T-cell (primary cell): ENCODE results near the gene HK1. TPM values are rescaled to one million over a fixed set of nuclear protein-coding genes. Genes with fewer than 3 reads are reported as not detected.

Experiments used
- ATAC-seq, 4 experiments: fragments of 200-7000 bp in 3 of 4; fragments of 150-1000 bp in 1 of 4; cut with Tn5 transposase; replicated peaks in 1 of 4; 1 replicate in 3 of 4; 2 replicates in 1 of 4; pipeline ENCODE4 v1.10.0; 2021; ENCODE audit warnings: moderate library complexity in 3 of 4, mild to moderate bottlenecking in 2 of 4, moderate number of reproducible peaks in 1 of 4
- CTCF ChIA-PET, 2 donors: fragments of 300-600 bp; sonication (Branson Sonifier 250); formaldehyde crosslinking; loops; one replicate each; lab custom pipeline; 2022; ENCODE audit warnings: antibody characterized with exemption in 2 of 2; lab: Charles Lee
- POLR2A ChIA-PET, 2 donors: fragments of 300-600 bp; sonication (Branson Sonifier 250); formaldehyde crosslinking; loops; one replicate each; lab custom pipeline; 2022; ENCODE audit warnings: antibody characterized with exemption in 2 of 2; lab: Charles Lee
- DNase-seq, 35 experiments: peaks; one replicate each; pipeline versions ENCODE4 v3.0.0 to v3.0.0-alpha.2; 2013 to 2023
- H3K27ac ChIP-seq: one replicate; pipeline ENCODE4 v1.5.1; 2013; ENCODE audit warnings: low read length
- H3K27me3 ChIP-seq, 2 experiments: replicated peaks in 1 of 2; 1 replicate in 1 of 2; 2 replicates in 1 of 2; pipeline versions ENCODE4 v1.6.1 to v1.7.0; 2013; ENCODE audit warnings: low read length in 1 of 2, mixed read lengths in 1 of 2; ENCODE audit not compliant: control insufficient read depth in 2 of 2, insufficient read depth in 2 of 2; ENCODE audit errors: extremely low read depth in 1 of 2
- H3K36me3 ChIP-seq, 2 donors: 1 replicate in 1 of 2; 2 replicates in 1 of 2; pipeline versions ENCODE4 v1.6.1 to v1.7.0; 2013; ENCODE audit warnings: low read length in 1 of 2; ENCODE audit not compliant: control insufficient read depth in 2 of 2, insufficient read depth in 1 of 2; ENCODE audit errors: extremely low read depth in 1 of 2
- H3K4me1 ChIP-seq, 2 experiments: 1 replicate in 1 of 2; 2 replicates in 1 of 2; pipeline versions ENCODE4 v1.6.1 to v1.7.0; 2013; ENCODE audit warnings: low read length in 2 of 2, mixed read lengths in 1 of 2; ENCODE audit not compliant: insufficient read depth in 2 of 2, control insufficient read depth in 1 of 2; ENCODE audit errors: extremely low read depth in 1 of 2
- H3K4me3 ChIP-seq, 2 donors: 1 replicate in 1 of 2; 2 replicates in 1 of 2; pipeline versions ENCODE4 v1.5.1 to v1.7.0; 2013; ENCODE audit warnings: mild to moderate bottlenecking in 2 of 2, low read length in 1 of 2, moderate library complexity in 1 of 2; ENCODE audit not compliant: control insufficient read depth in 1 of 2; ENCODE audit errors: extremely low read depth in 1 of 2
- H3K9me3 ChIP-seq: 2 replicates; pipeline ENCODE4 v1.7.0; 2013
- H3K27ac Mint-ChIP-seq, 2 donors: one replicate each; pipeline ENCODE4 v1.8.0; 2020 to 2021; ENCODE audit warnings: mild to moderate bottlenecking in 2 of 2, mixed read lengths in 2 of 2
- H3K27me3 Mint-ChIP-seq, 2 donors: one replicate each; pipeline ENCODE4 v1.8.0; 2021 to 2022; ENCODE audit warnings: mixed read lengths in 2 of 2
- H3K36me3 Mint-ChIP-seq: one replicate; pipeline ENCODE4 v1.8.0; 2021; ENCODE audit warnings: mixed read lengths
- H3K4me1 Mint-ChIP-seq, 3 donors: one replicate each; pipeline ENCODE4 v1.8.0; 2020 to 2022; ENCODE audit warnings: mixed read lengths in 3 of 3, mild to moderate bottlenecking in 1 of 3
- H3K4me3 Mint-ChIP-seq, 3 donors: one replicate each; pipeline ENCODE4 v1.8.0; 2020 to 2022; ENCODE audit warnings: mild to moderate bottlenecking in 3 of 3, mixed read lengths in 3 of 3, moderate library complexity in 3 of 3
- H3K9me3 Mint-ChIP-seq, 3 donors: one replicate each; pipeline ENCODE4 v1.8.0; 2020 to 2022; ENCODE audit warnings: mixed read lengths in 3 of 3
- WGBS: methylation state at CpG from one replicate; pipeline ENCODE4 v1.1.5; 2013; ENCODE audit warnings: missing lambda C conversion rate; ENCODE audit not compliant: insufficient coverage; 5-methylcytosine and 5-hydroxymethylcytosine counted together
- total RNA-seq, 35 experiments: library from RNA in 6 of 35; stranded (reverse) in 6 of 35; fragments of 120-200 nt in 1 of 35; gene quantifications; one replicate each; pipeline versions ENCODE4 v1.2.1 to v1.2.4 and lab custom pipeline; 2013 to 2026

HK1 gene
- total RNA-seq, 5 donors from 2014 or later (not counting 1 experiment from before 2014, with no cell fraction given) = 66.3 to 85.5 (median 83.6) TPM

GRCh38 chr10:69387500-69387899 lies 109.2 kb downstream of the HK1 start:
- POLR2A ChIA-PET = no interaction called here
- Mint-ChIP-seq H3K36me3 (peaks cover 64% of the 10 kb centered on the region), H3K27ac (peak overlapping the region in 1 of 2 donors; percentile 46), H3K9me3 (no peaks in the 10 kb centered on the region), H3K27me3 (no peaks in the 10 kb centered on the region), H3K4me3 (no peak overlapping the region), H3K4me1 (peaks cover 15 to 30% (median 15%) of the 10 kb centered on the region in 3 donors)
- H3K27ac ChIP-seq = no peak overlapping the region
- H3K27me3 ChIP-seq = no peaks in the 10 kb centered on the region
- ATAC-seq = no peak
- no peak for DNase-seq
- H3K9me3 ChIP-seq = no peaks in the 10 kb centered on the region
- peaks cover 31 to 90% of the 10 kb centered on the region in 2 donors for H3K36me3 ChIP-seq
- no peak overlapping the region for H3K4me3 ChIP-seq
- no CpG with 5 or more reads among the region's 3 CpGs for WGBS
- CTCF ChIA-PET = interaction anchor here in 1 of 2 donors (1.0 kb wide), 1 partner anchor 11 kb away, joined by 3 read pairs; no protein-coding TSS in a partner anchor
- H3K4me1 ChIP-seq = peaks cover 0 to 18% of the 10 kb centered on the region in 2 experiments

- Histone ChIP-seq H3K4me3 (no peak overlapping the region), H3K36me3 (peaks cover 26 to 84% of the 10 kb centered on the region in 2 donors), H3K27ac (no peak overlapping the region), H3K4me1 (peaks cover 0 to 21% of the 10 kb centered on the region in 2 experiments), H3K27me3 (no peaks in the 10 kb centered on the region), H3K9me3 (no peaks in the 10 kb centered on the region)
- Mint-ChIP-seq H3K27me3 (no peaks in the 10 kb centered on the region), H3K4me1 (peaks cover 15 to 31% (median 18%) of the 10 kb centered on the region in 3 donors), H3K27ac (no peak overlapping the region), H3K4me3 (no peak overlapping the region), H3K9me3 (no peaks in the 10 kb centered on the region), H3K36me3 (peaks cover 62% of the 10 kb centered on the region)
- CTCF ChIA-PET = interaction anchor here (0.6 to 1.0 kb wide), 2 partner anchors 10 to 566 kb away, joined by 3 read pairs; no protein-coding TSS in a partner anchor
- DNase-seq (no peak), ATAC-seq (no peak)
- WGBS = 100% methylated on average over 2 of the region's 2 CpGs
- POLR2A ChIA-PET = interaction anchor here in 1 of 2 donors (0.6 kb wide), 2 partner anchors 88 to 152 kb away, joined by 3 to 4 read pairs; no protein-coding TSS in a partner anchor
Measured at GRCh38 chr10:69388488-69388887, 110.2 kb downstream of the HK1 start.

- no peak overlapping the region for H3K27ac ChIP-seq
- Mint-ChIP-seq H3K27me3 (no peaks in the 10 kb centered on the region), H3K4me3 (no peak overlapping the region), H3K4me1 (peaks cover 15 to 31% (median 18%) of the 10 kb centered on the region in 3 donors), H3K27ac (peak overlapping the region; percentile 74 to 83), H3K36me3 (peaks cover 60% of the 10 kb centered on the region), H3K9me3 (no peaks in the 10 kb centered on the region)
- WGBS = 94% methylated on average over 5 of the region's 8 CpGs
- H3K4me1 ChIP-seq = peaks cover 0 to 21% of the 10 kb centered on the region in 2 experiments
- POLR2A ChIA-PET = no interaction called here
- no peaks in the 10 kb centered on the region for H3K27me3 ChIP-seq
- CTCF ChIA-PET = interaction anchor here (0.7 to 1.8 kb wide), 5 partner anchors 9 to 153 kb away, joined by 3 to 11 read pairs (median 3); no protein-coding TSS in a partner anchor
- ATAC-seq = peak in 1 of 4 experiments; percentile 25
- H3K36me3 ChIP-seq = peaks cover 24 to 83% of the 10 kb centered on the region in 2 donors
- H3K4me3 ChIP-seq = no peak overlapping the region
- DNase-seq = no peak
- no peaks in the 10 kb centered on the region for H3K9me3 ChIP-seq
Measured at GRCh38 chr10:69389827-69390490, 111.7 kb downstream of the HK1 start.

GRCh38 chr10:69391158-69391557 lies 112.9 kb downstream of the HK1 start:
- Histone ChIP-seq H3K4me1 (peaks cover 0 to 21% of the 10 kb centered on the region in 2 experiments), H3K4me3 (no peak overlapping the region), H3K27ac (no peak overlapping the region), H3K36me3 (peaks cover 32 to 78% of the 10 kb centered on the region in 2 donors), H3K9me3 (no peaks in the 10 kb centered on the region), H3K27me3 (no peaks in the 10 kb centered on the region)
- H3K4me1 Mint-ChIP-seq = peaks cover 15 to 31% (median 18%) of the 10 kb centered on the region in 3 donors
- peak overlapping the region in 1 of 2 donors; percentile 48 for H3K27ac Mint-ChIP-seq
- H3K4me3 Mint-ChIP-seq = no peak overlapping the region
- ATAC-seq = no peak
- H3K36me3 Mint-ChIP-seq = peaks cover 56% of the 10 kb centered on the region
- DNase-seq = no peak
- WGBS = 100% methylated on average over 4 of the region's 6 CpGs
- no peaks in the 10 kb centered on the region for H3K9me3 Mint-ChIP-seq
- ChIA-PET POLR2A (interaction anchor here in 1 of 2 donors (0.6 kb wide), 1 partner anchor 207 kb away, joined by 3 read pairs; no protein-coding TSS in a partner anchor), CTCF (interaction anchor here (0.5 to 1.8 kb wide), 4 partner anchors 68 to 155 kb away, joined by 3 to 11 read pairs (median 3); no protein-coding TSS in a partner anchor)
- no peaks in the 10 kb centered on the region for H3K27me3 Mint-ChIP-seq

- H3K4me1 Mint-ChIP-seq = peaks cover 15 to 31% (median 18%) of the 10 kb centered on the region in 3 donors
- POLR2A ChIA-PET = no interaction called here
- no peaks in the 10 kb centered on the region for H3K27me3 ChIP-seq
- peak overlapping the region; percentile 77 to 87 for H3K27ac Mint-ChIP-seq
- no peak overlapping the region for H3K4me3 Mint-ChIP-seq
- H3K27ac ChIP-seq = peak overlapping the region; percentile 28
- no peaks in the 10 kb centered on the region for H3K9me3 Mint-ChIP-seq
- H3K36me3 Mint-ChIP-seq = peaks cover 57% of the 10 kb centered on the region
- ATAC-seq = peak; percentile 93 to 97 (median 96)
- 0% methylated on average over 4 of the region's 7 CpGs for WGBS
- no peaks in the 10 kb centered on the region for H3K9me3 ChIP-seq
- H3K36me3 ChIP-seq = peaks cover 28 to 76% of the 10 kb centered on the region in 2 donors
- H3K4me1 ChIP-seq = peaks cover 0 to 21% of the 10 kb centered on the region in 2 experiments
- peak; percentile 64 to 91 (median 79) for DNase-seq
- CTCF ChIA-PET = interaction anchor here (0.5 to 1.7 kb wide), 25 partner anchors 12 to 778 kb away, joined by 3 to 7 read pairs (median 4); partner anchors contain the start of genes DDX21 (in 1 of the 2) and SAR1A (in 1 of the 2)
- no peak overlapping the region for H3K4me3 ChIP-seq
- H3K27me3 Mint-ChIP-seq = no peaks in the 10 kb centered on the region
Measured at GRCh38 chr10:69392481-69393000, 114.2 kb downstream of the HK1 start.

GRCh38 chr10:69394020-69394419 lies 115.7 kb downstream of the HK1 start:
- no peaks in the 10 kb centered on the region for H3K9me3 ChIP-seq
- H3K36me3 Mint-ChIP-seq = peaks cover 51% of the 10 kb centered on the region
- no peak overlapping the region for H3K4me3 Mint-ChIP-seq
- peaks cover 15 to 31% (median 17%) of the 10 kb centered on the region in 3 donors for H3K4me1 Mint-ChIP-seq
- H3K9me3 Mint-ChIP-seq = no peaks in the 10 kb centered on the region
- DNase-seq = no peak
- ATAC-seq = no peak
- no peak overlapping the region for H3K27ac ChIP-seq
- no CpG with 5 or more reads among the region's 1 CpG for WGBS
- no peaks in the 10 kb centered on the region for H3K27me3 Mint-ChIP-seq
- POLR2A ChIA-PET = no interaction called here
- no peaks in the 10 kb centered on the region for H3K27me3 ChIP-seq
- no peak overlapping the region for H3K4me3 ChIP-seq
- peaks cover 0 to 21% of the 10 kb centered on the region in 2 experiments for H3K4me1 ChIP-seq
- H3K36me3 ChIP-seq = peaks cover 20 to 73% of the 10 kb centered on the region in 2 donors
- peak overlapping the region; percentile 31 to 36 for H3K27ac Mint-ChIP-seq
- CTCF ChIA-PET = interaction anchor here in 1 of 2 donors (0.6 kb wide), 1 partner anchor 106 kb away, joined by 3 read pairs; no protein-coding TSS in a partner anchor
